Left hindlimb (tissue), 1 donor: ENCODE data around the gene FAM222B.

Source experiments
- DNase-seq: peaks from one replicate; pipeline ENCODE4 v3.0.0-alpha.2; 2018

FAM222B gene

DNA sequence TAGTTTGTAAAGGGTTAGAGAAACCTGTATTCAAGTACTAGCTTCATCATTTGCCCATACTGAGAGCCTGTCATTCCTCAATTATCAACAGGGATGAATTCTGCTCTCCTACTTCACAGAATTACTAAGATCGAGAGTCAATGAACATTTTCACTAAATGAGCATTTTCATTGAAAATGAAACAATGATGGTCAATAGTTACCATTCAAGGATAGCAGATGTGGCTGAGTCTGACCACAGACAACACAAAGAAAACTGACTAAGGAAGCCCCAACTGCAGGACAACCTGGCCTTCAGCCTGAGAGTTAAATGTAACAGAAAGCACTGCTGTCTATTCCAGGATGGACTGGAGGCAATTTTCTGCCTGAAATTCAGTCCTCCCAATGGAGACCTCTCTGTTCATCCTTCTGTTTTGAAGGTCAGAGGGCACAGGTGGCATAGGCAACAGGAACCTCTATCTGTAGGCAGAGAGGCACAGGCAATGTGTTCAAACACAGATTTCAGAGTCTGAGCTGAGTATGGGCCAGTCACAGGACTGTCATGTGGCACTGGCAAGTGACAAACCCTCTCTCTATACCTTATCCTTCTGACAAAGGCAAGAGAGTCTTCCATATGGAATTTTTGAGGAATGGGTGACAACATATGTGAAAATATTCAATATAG, 79.3 kb downstream of the FAM222B start:
- DNase-seq: no peak

DNA sequence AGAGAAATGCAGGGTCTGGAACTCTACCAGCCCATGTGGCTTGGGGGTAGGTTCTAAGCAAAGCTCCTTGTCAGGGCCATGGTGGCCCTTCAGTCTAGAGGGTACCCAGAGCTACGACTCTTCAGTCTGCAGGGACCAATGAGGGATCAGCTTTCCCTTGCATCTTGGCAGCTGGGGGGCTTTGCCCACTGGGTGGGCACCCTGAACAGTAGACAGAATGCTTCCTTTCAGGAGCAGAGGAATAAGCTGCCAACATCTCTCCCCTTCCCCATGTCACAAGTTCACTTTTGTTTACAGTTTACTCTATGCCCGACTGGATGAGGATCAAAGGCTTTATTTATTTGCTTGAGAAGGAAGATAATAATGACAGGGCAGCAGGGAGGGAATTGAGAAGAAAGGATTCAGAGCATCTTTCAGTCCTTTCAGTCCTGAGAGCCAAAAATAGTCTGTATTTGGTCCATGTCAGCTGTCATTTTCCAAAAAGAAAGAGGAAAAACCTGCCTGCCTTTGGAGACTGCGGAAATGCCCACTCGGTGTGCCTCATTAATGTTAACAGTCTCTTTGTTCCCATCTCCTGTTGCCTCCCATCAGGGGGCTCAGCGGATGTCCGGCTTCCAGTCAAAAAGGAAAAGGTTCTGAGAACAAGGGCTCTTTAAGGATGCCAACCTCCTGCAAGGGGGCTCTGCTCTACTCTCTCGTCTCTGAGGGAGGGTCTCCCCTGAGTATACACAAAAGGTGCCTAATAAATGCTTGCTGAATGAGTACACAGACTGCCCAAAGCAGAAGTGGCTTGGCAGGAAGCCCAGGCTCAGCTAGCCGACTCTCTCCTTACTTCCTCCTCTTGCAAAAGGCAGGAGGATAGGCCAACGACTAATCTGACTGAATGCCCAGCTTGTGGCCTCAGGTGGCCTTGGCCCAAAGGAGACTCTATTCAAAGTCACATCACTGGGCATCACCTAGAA, 81.7 kb downstream of the FAM222B start:
- DNase-seq: no peak

DNA sequence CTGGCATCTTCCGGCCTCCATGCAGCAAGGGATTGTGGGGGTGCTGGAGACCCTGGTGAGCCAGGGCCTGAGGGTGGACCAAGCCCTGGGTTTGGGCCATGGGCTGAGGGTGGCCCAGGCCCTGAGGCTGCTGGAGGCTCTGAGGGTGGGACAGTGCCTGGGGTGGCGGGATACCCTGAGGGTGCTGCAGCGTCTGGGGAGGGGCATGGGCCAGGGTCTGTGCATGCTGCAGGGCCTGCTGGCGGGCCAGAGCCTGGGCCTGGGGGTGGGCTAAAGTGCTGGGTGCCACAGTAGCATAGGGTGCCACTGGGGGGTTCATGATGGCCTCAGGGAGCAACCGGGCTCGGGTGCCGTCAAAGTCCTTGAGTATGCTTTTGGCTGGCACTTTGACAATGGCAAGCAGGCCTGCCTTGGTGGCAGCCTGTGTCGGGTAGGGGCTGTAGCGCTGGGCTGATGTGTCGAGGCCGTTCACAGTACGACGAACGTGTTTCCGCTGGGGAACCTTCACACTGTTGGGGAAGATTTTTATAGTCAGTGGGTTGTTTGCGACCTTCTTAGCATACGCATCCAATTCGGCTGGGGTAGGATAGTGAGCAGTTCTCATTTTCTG, 83.2 kb downstream of the FAM222B start:
- DNase-seq: no peak

DNA sequence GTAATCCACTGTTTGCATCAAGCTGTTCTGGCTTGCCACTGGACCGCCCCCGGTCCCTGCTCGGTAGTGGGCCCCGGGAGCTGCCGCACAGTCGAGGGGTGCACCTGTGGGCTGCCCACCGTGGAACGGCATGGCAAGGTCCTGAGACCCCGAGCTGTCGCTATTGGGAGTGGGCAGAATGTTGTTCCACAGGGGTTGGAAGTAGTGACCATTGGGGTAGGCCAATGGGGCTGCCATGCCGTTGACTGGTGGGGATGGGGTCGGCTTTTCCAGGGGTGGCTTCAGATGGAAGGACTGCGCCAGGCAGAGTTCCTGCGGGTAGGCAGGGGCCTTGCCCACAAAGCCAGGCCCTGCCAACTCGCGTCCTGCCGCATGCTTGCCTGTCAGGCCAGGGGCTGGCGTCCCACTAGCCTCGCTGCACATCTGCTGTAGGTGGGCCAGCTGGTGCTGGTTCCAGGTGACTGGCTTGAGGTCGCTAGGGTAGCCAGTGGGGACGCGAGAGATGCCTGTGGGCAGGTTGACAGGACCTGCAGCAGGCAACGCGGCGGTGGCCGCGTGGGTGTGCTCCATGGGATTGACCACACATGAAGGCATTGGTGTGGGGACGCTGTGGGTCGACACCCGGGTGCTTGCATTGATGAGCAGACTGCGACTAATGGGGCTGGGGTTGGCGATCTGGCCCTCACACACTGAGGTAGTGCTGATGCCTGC, 84.0 kb downstream of the FAM222B start:
- DNase-seq: no peak

DNA sequence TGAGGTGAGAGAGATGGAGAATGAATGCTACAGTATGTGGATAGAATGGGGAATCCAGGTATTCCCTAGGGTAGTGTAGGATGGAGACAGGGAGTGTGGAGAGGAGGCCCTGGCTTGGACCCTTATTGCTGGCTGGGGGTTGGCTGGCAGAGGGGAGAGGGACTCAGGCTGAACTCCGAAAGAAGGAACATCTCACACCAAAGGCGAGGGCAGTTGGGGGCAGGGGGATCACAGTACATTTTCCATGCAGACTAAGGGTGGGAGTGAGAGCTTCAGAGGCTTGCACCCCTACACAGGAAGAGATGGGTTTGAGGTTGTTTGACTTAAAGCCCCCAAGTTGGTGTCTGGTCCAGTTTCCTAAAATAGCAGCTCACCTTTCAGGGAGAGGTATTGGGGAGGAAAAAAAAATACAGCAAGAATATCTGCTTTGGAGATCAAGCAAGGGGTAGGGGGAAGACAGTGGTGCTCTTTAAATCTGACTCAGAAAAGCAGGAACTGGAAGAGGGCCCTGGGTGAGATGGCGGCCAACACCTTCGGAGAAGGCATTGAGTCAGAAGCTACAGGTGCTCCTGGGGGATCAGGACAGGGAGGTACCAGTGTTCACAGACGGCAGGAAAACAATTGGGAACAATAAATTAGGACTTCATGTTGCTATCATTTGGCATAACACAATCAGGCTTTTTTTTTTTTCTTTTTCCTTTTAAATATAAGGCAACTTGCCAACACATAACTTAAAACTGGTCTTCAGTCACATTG, 86.4 kb downstream of the FAM222B start:
- no peak for DNase-seq

DNA sequence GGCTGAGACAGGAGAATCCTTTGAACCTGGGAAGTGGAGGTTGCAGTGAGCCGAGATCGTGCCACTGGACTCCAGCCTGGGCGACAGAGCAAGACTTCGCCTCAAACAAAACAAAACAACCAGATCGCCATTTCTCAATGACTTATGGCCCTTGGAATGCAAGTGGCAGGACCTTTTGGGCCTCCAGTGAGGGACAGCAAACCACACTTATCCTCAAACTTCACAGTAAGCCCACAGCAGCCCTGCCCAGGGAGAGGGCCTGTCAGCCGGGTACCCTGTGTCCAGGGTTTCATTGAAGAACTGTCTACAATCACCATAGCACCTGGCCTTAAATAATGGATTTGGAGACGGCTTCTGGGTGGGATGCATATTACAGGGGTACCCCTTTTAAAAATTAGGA, 87.1 kb downstream of the FAM222B start:
- DNase-seq: no peak

DNA sequence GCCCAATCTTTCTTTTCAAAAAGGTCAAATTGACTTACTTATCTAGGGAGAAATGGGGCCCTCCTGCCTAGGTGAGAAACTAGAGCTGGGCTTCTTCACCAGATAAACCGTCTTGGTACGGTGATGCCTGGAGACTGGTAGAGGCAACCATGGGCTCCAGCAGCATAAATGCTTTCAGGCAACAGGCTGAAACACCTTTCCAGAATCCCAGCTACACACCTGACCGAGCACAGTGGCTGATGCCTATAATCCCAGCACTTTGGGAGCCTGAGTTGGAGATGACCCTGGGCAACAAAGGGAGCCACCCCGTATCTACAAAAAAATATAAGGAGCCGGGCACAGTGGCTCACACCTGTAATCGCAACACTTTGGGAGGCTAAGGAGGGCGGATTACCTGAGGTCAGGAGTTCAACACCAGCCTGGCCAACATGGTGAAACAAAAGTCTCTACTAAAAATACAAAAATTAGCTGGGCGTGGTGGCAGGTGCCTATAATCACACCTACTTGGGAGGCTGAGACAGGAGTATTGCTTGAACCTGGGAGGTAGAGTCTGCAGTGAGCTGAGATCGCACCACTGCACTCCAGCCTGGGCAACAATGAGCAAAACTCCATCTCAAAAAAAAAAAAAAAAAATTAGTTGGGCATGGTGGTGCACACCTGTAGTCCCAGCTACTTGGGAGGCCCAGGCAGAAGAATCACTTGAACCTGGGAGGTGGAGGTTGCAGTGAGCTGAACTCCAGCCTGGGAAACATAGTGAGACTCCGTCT, 90.8 kb downstream of the FAM222B start:
- DNase-seq: no peak

DNA sequence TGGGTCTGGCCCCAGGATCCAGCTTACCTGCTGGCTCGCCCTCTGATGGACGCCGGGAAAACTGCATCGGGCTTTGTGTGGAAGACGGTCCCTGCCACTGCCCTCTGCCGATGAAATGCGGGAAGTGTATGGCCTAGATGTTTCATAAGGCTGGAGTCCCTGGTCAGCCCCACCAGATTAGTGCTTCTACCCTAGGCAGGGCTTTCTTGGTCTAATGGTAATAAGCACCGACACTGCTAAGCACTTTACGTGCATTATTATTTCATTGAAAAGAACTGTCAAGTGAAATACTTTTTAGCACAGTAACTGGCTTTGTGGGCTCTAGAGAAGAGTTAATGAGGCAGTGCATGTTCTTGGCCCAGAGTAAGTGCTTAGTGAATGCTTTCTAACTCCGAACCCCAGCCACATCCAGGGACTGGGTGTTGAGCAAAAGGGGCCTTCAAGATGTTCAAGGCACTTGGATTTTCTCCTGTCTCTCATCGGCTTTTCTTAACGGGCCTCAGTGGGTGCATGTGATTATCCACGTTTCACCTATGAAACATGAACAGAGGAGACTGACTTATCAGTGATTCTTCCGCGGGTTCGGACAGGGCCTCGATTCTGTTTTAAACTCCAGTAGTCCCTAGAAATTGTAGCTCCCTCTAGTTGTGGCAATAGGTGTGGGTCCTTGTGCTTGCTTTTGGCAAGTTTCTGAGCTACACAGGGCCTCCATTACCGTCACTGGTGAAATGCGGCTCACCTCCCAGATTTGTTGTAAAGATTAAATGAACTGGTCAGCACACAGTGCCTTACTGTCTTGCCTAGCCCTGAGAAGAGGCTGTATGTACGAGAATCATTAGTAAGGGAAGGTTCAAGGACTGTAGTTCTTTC, 92.2 kb downstream of the FAM222B start:
- DNase-seq: peak; percentile 92

DNA sequence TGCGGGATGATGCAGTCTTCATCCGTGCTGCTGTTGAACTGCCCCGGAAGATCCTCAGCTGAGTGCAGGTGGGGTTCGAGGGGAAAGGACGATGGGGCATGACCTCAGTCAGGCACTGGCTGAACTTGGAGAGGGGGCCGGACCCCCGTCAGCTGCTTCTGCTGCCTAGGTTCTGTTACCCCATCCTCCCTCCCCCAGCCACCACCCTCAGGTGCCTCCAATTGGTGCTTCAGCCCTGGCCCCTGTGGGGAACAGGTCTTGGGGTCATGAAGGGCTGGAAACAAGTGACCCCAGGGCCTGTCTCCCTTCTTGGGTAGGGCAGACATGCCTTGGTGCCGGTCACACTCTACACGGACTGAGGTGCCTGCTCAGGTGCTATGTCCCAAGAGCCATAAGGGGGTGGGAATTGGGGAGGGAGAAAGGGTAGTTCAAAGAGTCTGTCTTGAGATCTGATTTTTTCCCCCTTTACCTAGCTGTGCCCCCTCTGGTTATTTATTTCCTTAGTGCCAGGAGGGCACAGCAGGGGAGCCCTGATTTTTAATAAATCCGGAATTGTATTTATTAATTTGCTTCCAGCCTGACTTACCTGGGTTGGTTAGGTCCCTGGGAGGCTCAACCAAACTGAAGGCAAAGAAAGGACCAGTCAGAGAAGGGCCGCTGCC, 92.9 kb downstream of the FAM222B start:
- no peak for DNase-seq

DNA sequence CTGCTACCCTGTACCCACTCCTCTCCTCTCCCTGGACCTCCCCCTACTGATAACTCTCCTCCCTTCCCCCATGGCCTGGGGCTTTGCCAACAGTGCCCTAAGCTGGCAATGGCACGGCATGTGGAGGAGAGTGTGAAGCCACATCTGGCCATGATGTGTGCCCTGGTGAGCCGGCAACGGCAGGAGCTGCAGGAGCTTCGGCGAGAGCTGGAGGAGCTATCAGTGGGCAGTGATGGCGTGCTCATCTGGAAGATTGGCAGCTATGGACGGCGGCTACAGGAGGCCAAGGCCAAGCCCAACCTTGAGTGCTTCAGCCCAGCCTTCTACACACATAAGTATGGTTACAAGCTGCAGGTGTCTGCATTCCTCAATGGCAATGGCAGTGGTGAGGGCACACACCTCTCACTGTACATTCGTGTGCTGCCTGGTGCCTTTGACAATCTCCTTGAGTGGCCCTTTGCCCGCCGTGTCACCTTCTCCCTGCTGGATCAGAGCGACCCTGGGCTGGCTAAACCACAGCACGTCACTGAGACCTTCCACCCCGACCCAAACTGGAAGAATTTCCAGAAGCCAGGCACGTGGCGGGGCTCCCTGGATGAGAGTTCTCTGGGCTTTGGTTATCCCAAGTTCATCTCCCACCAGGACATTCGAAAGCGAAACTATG, 93.6 kb downstream of the FAM222B start:
- DNase-seq: no peak

DNA sequence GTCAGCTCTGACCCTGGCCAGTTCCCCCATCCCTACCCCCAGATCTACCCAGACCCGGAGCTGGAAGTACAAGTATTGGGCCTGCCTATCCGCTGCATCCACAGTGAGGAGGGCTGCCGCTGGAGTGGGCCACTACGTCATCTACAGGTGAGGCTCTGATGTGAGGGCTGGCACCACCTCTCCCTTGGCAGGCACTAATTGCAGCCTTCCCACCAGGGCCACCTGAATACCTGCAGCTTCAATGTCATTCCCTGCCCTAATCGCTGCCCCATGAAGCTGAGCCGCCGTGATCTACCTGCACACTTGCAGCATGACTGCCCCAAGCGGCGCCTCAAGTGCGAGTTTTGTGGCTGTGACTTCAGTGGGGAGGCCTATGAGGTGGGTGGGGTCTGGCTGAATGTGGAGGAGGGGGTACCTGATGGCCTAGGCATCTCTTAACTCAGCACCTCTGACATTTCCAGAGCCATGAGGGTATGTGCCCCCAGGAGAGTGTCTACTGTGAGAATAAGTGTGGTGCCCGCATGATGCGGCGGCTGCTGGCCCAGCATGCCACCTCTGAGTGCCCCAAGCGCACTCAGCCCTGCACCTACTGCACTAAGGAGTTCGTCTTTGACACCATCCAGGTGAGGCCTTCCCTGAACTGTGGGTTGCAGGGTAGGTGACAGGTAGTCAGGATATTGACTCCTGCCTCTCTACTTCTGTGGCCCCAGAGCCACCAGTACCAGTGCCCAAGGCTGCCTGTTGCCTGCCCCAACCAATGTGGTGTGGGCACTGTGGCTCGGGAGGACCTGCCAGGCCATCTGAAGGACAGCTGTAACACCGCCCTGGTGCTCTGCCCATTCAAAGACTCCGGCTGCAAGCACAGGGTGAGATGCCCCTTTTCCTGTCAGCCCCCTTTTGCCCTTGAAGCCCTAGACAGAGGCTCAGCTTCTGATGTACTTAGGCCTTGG, 94.5 kb downstream of the FAM222B start:
- DNase-seq: no peak

DNA sequence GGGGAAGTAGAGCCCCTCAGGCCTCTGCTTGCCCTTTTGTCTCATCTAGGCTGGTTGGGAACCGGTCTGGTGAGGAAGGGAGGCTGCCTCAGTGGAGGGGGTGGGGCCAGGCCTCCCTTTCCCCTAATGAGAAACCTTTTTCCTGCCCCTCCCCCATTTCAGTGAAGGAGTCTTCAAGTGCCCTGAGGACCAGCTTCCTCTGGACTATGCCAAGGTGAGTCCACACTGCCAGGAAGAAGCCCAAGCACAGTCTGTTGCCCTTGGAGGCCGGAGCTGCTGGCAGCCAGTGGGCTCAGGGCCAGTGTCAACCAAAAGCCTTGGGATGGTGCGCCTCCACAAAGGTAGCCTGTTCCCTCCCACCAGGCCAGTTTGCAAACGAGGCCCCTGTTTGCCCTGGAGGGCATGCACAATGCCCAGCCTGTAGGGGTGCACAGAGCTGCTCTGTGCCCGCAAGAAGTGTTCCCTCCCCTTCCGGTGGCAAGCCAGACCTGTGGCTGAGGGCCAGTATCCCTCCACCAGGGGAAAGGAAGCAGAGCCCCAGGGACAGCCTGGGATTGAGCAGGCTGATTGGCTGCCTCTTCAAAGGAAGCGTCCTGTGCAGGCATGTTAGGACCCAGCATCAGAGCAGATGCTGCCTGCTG, 95.4 kb downstream of the FAM222B start:
- peak; percentile 82 for DNase-seq

DNA sequence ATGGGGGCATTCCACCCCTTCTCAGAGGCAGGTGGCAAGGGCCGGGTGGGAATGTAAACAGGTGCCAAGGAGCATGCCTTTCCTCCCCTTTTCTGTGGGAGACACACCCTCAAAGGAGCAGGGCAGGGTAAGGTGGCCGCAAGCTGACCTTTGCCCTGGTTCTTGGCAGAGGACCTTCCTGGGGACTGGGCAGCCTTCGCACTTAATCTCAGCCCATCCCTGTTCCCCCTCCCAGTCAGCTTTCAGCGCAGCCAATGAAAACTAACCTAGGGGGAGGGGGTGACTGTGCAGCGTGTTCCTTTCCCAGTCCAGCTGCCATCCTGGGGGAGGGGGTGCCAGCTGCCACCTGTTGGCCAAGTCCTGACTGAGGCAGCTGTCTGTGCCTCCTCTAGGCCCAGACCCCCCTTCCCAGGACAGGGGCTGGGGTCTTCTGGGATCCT, 96.0 kb downstream of the FAM222B start:
- DNase-seq: peak; percentile 79

DNA sequence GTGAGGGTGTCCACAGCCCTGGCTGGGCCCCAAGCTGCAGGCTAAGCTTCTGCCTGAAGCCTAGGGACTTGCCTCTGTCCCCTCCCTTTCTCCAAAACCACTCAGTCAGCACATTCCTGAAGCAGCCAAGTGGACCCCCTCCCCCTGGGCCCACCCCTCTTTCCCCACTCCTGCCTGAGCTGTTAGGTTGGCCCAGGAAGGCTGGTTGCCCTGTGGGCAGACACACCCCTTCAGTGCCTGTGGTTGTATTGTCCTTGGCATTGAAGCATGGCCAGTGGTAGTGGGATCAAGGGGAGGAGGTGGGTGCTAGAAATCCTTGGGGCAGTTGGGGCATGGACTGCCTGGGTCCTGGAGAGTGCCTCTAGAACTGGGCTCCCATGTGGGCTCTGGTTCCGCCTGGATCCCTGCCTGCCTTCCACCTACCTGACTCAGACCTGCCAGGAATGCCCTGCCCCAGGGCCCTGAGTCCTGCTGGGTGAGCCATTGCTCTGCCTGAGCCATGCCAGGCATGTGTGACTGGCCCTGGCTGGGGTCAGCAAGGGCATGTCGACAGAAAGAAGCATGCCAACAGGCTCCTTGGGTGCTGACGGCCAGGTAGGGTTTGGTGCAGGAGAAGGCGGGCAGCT, 96.7 kb downstream of the FAM222B start:
- peak; percentile 36 for DNase-seq

DNA sequence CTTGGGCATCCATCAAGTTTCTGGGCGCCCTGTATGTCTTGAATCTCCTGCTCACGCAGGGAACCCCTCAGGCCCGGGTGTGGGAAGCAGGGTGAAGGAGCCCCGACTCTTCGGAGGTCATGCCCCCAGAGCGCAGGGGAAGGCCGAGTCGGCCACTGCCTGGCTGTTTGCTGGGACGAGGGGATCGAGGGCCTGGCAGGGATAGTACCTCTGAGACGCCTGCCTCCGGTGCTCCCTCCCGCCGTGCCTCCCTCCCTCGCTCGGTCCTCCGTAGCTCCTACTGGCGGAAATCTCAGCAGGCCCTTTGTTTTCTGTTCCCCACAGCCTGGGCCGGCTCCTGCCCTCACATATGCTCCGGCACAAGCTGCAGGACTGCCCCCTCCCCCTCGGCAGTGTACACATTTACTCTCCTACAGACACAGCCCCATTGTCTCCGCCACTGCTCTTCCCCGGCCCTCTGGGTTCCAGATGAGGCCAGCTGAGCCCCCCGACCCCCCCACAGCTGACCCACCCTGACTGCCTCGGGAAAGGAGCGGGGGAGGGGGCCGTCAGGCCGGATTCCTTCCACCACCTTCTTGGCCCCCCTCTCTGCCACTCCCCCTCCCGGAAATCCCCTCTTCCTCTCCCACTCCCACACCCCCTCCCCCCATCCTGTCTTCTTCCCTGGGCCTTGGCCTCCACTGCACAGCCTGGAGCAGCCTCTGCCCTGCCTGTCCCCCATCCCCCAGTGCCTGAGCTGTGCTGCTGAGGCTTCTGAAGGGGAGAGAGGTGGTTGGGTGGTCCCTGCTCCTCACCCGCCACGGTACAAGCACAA, 97.4 kb downstream of the FAM222B start:
- peak; percentile 83 for DNase-seq
